ENCODE measurements around the gene RNF169. TPM values are rescaled to one million over a fixed set of nuclear protein-coding genes. Genes with fewer than 3 reads are reported as not detected.

Gene RNF169
- total RNA-seq, 4 donors from 2014 or later = 15.2 to 27.3 (median 20.4) TPM

GRCh38 chr11:74707602-74708510 lies 40.8 kb upstream of the RNF169 start:
- DNase-seq (ENCODE audit: low spot score) (no peak), ATAC-seq (ENCODE audit: low FRiP score) (no peak)
- no peak for TF ChIP-seq CTCF (IDR thresholded peaks at IDR 0.05)

GRCh38 chr11:74709175-74709574 lies 39.5 kb upstream of the RNF169 start:
- no peak for TF ChIP-seq CTCF (IDR thresholded peaks at IDR 0.05)
- ATAC-seq (ENCODE audit: low FRiP score) (no peak), DNase-seq (ENCODE audit: low spot score) (no peak)

GRCh38 chr11:74710281-74710938 lies 38.2 kb upstream of the RNF169 start:
- DNase-seq (ENCODE audit: low spot score) = no peak
- no peak for ATAC-seq (ENCODE audit: low FRiP score)
- TF ChIP-seq CTCF (IDR thresholded peaks at IDR 0.05) = no peak

GRCh38 chr11:74713686-74714085 lies 35.0 kb upstream of the RNF169 start:
- no peak for DNase-seq (ENCODE audit: low spot score)

GRCh38 chr11:74714904-74715303 lies 33.7 kb upstream of the RNF169 start:
- no peak for DNase-seq (ENCODE audit: low spot score)
- ATAC-seq (ENCODE audit: low FRiP score) = no peak
- no peak for TF ChIP-seq CTCF (IDR thresholded peaks at IDR 0.05)

More at GRCh38 chr11:74713686-74714085, 35.0 kb upstream of the RNF169 start:
- no peak for TF ChIP-seq CTCF (IDR thresholded peaks at IDR 0.05)
- ATAC-seq (ENCODE audit: low FRiP score) = no peak

GRCh38 chr11:74717221-74717969 lies 31.3 kb upstream of the RNF169 start:
- no peak for TF ChIP-seq CTCF (IDR thresholded peaks at IDR 0.05)
- no peak for ATAC-seq (ENCODE audit: low FRiP score)
- DNase-seq (ENCODE audit: low spot score) = no peak
